MCF 10A (cell line): ENCODE measurements around the gene FAM131C. TPM values are rescaled to one million over a fixed set of nuclear protein-coding genes. Genes with fewer than 3 reads are reported as not detected.

Source experiments
- BruUV-seq: library from RNA; stranded (reverse); fragments of 400-500 nt; replicated peaks from 2 replicates; lab custom pipeline; 2021; lab: Mats Ljungman, UMichigan
- CTCF ChIA-PET: fragments of 300-600 bp; sonication (Branson Sonifier 250); formaldehyde crosslinking; extraction: SDS; loops from one replicate; lab custom pipeline; 2021; ENCODE audit warnings: antibody characterized with exemption, inconsistent platforms; lab: Yijun Ruan, JAX
- POLR2A ChIA-PET: fragments of 300-600, 350-650 bp; sonication (Branson Sonifier 250); formaldehyde crosslinking; extraction: SDS; loops from one replicate; lab custom pipeline; 2020; ENCODE audit warnings: antibody characterized with exemption, inconsistent platforms; lab: Yijun Ruan, JAX
- DNase-seq: peaks from one replicate; pipeline ENCODE4 v3.0.0-alpha.2; 2018; ENCODE audit not compliant: unreplicated experiment
- H3K27ac Mint-ChIP-seq: one replicate; pipeline ENCODE4 v1.8.0; 2022; ENCODE audit warnings: mild to moderate bottlenecking, low read depth, mixed read lengths; ENCODE audit not compliant: unreplicated experiment
- H3K27me3 Mint-ChIP-seq: one replicate; pipeline ENCODE4 v1.8.0; 2022; ENCODE audit warnings: mixed read lengths; ENCODE audit not compliant: insufficient read depth, unreplicated experiment
- H3K36me3 Mint-ChIP-seq: one replicate; pipeline ENCODE4 v1.8.0; 2022; ENCODE audit warnings: mild to moderate bottlenecking, moderate library complexity, mixed read lengths; ENCODE audit not compliant: insufficient read depth, unreplicated experiment
- H3K4me1 Mint-ChIP-seq: one replicate; pipeline ENCODE4 v1.8.0; 2022; ENCODE audit warnings: mixed read lengths; ENCODE audit not compliant: insufficient read depth, unreplicated experiment
- H3K4me3 Mint-ChIP-seq: one replicate; pipeline ENCODE4 v1.8.0; 2022; ENCODE audit warnings: mild to moderate bottlenecking, moderate library complexity, mixed read lengths; ENCODE audit not compliant: unreplicated experiment
- H3K9me3 Mint-ChIP-seq: one replicate; pipeline ENCODE4 v1.8.0; 2022; ENCODE audit warnings: mixed read lengths; ENCODE audit not compliant: unreplicated experiment
- CTCF ChIP-seq: fragments of 200-600 bp; IDR thresholded peaks from one replicate; pipeline ENCODE4 v1.8.0; 2022; ENCODE audit warnings: antibody characterized with exemption, mild to moderate bottlenecking; ENCODE audit not compliant: unreplicated experiment
- intact Hi-C: fragments of 100-400 bp; cut with micrococcal nuclease; formaldehyde crosslinking; loops from 2 replicates; pipeline ENCODE4 v1.14.1; 2022
- total RNA-seq: library from RNA; stranded (reverse); gene quantifications from 2 replicates; pipeline ENCODE4 v1.2.3, GENCODE V29; 2022

Gene FAM131C
- total RNA-seq, 1 experiment from 2014 or later, result not detected

GRCh38 chr1:16017461-16018303 is 55.8 kb downstream of the FAM131C start, which contains the start of gene HSPB7:
Gene HSPB7 (minus strand): TSS chr1:16018043. CDS start chr1:16017963, 80 bp downstream.
- no peaks in the 10 kb centered on the region for H3K36me3 Mint-ChIP-seq
- H3K27ac Mint-ChIP-seq, result peak within 1 kb of the TSS; percentile 67
- no peak within 1 kb of the TSS for H3K4me3 Mint-ChIP-seq
- H3K27me3 Mint-ChIP-seq, result no peaks in the 10 kb centered on the region
- no peak for TF ChIP-seq CTCF
- no peaks in the 10 kb centered on the region for H3K9me3 Mint-ChIP-seq
- BruUV-seq, result no TSS peak
- no peak for DNase-seq
- peaks cover 19% of the 10 kb centered on the region for H3K4me1 Mint-ChIP-seq
- POLR2A ChIA-PET, result interaction anchor here (0.5 kb wide), 1 partner anchor 1306 kb away, joined by 3 read pairs; no protein-coding TSS in a partner anchor
- intact Hi-C loops, result no loop called here
- CTCF ChIA-PET, result interaction anchor here (0.5 to 1.1 kb wide), 3 partner anchors 8 to 120 kb away, joined by 3 to 4 read pairs (median 4); no protein-coding TSS in a partner anchor

- intact Hi-C loops, result no loop called here
- H3K9me3 Mint-ChIP-seq, result no peaks in the 10 kb centered on the region
- ChIA-PET CTCF (interaction anchor here (0.5 to 0.6 kb wide), 2 partner anchors 16 to 120 kb away, joined by 3 to 4 read pairs; no protein-coding TSS in a partner anchor), POLR2A (interaction anchor here (0.5 to 0.6 kb wide), 2 partner anchors 251 to 1307 kb away, joined by 3 read pairs; no protein-coding TSS in a partner anchor)
- no peak for TF ChIP-seq CTCF
- no peak overlapping the region for H3K27ac Mint-ChIP-seq
- no TSS peak for BruUV-seq
- H3K4me3 Mint-ChIP-seq, result no peak overlapping the region
- H3K4me1 Mint-ChIP-seq, result peaks cover 19% of the 10 kb centered on the region
- no peaks in the 10 kb centered on the region for H3K36me3 Mint-ChIP-seq
- H3K27me3 Mint-ChIP-seq, result no peaks in the 10 kb centered on the region
- no peak for DNase-seq
Observed at GRCh38 chr1:16017076-16017460, 56.4 kb downstream of the FAM131C start.

GRCh38 chr1:16015960-16016901 is 57.2 kb downstream of the FAM131C start:
- no peaks in the 10 kb centered on the region for H3K9me3 Mint-ChIP-seq
- CTCF ChIA-PET, result interaction anchor here (0.6 to 1.0 kb wide), 4 partner anchors 16 to 336 kb away, joined by 3 to 5 read pairs (median 4); partner anchors contain the start of gene FBXO42
- peaks cover 19% of the 10 kb centered on the region for H3K4me1 Mint-ChIP-seq
- H3K27me3 Mint-ChIP-seq, result no peaks in the 10 kb centered on the region
- no peak overlapping the region for H3K4me3 Mint-ChIP-seq
- no peaks in the 10 kb centered on the region for H3K36me3 Mint-ChIP-seq
- no TSS peak for BruUV-seq
- DNase-seq, result peak; percentile 54
- intact Hi-C loops, result no loop called here
- TF ChIP-seq CTCF, result no peak
- H3K27ac Mint-ChIP-seq, result no peak overlapping the region
- POLR2A ChIA-PET, result interaction anchor here (0.6 kb wide), 1 partner anchor 251 kb away, joined by 3 read pairs; no protein-coding TSS in a partner anchor
